Daoy (cell line): ENCODE results near the gene STARD7. TPM values are rescaled to one million over a fixed set of nuclear protein-coding genes. Genes with fewer than 3 reads are reported as not detected.
"Not testable (repeated sequence)": the region's sequence is repeated elsewhere in the genome, so short reads cannot be mapped to it uniquely, and the experiment has no call there.

Source experiments
- DNase-seq: peaks from one replicate; pipeline ENCODE4 v3.0.0-alpha.2; 2015; ENCODE audit warnings: low read depth
- total RNA-seq: library from RNA; depleted of rRNA; stranded (reverse); fragments of >200 nt; shearing (Covaris generic); gene quantifications from 2 replicates; pipeline ENCODE4 v1.2.3, GENCODE V29; 2014

The STARD7 gene
- total RNA-seq, 1 experiment from 2014 or later: 176 TPM

DNA sequence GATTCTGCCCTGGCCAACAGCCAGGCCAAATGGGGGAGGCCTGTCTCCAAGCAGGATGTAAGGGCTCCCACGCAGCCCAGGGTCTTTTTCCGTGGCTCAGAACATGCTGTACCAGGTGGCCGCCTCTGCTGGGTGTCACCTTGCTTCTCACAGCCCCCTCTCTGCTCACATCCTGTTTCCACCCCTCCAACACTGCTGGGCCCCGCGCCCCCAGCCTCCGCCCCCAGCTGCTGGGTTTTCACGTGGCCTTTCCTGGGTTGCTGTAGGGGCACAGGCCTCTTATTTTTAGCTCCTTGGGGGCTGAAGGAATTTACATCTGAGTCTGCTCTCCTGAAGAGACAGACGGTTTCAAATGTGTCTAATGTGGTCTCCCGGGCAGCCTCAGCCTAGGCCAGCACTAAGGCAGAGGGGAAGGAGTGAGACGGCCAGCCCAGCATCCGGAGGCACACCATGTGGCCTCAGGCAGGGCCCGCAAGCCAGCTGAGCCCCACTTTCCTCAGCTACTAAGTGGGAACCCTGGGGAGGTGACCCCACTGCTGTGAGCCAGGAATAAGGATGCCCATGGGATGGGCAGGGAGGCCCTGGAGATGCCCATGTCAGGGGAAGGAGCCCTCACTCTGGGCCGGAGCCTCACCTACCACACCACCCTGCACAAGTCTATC is 44.7 kb downstream of the STARD7 start:
- DNase-seq: no peak

DNA sequence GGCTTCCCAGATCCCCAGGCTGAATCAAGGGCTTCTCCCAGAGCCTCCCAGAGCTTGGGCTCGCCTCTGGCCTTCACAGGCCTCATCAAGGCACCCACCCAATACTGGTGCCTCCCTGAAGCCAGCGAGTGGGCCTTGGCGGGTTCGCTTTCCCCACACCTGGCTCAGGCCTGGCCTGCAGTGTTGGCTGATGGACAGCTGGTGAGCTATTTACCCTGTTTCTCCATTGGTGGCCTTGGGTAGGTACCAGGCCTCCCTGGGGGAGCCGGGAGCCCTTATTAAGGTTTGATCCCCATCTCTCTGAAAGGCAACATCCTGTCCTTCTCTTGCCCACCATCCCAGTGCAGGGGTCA is 45.2 kb downstream of the STARD7 start:
- no peak for DNase-seq

DNA sequence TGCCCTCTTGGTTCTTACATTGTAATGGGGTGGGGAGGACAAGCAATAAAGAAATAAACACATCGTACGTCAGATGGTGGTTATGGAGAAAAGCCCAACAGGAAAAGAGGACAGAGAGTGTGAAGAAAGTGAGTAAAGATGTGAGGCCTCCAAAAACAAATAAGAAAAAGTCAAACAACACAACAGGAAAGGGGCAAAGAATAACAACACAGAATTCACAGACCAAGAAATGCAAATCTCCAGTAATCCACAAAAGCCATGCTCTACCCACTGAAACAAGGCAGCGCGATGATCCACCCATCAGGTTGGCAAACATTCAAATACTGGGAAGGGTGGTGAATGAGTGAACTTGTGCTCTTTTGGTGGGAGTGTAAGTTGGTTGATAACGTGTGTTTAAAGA is 46.7 kb downstream of the STARD7 start:
- no peak for DNase-seq

DNA sequence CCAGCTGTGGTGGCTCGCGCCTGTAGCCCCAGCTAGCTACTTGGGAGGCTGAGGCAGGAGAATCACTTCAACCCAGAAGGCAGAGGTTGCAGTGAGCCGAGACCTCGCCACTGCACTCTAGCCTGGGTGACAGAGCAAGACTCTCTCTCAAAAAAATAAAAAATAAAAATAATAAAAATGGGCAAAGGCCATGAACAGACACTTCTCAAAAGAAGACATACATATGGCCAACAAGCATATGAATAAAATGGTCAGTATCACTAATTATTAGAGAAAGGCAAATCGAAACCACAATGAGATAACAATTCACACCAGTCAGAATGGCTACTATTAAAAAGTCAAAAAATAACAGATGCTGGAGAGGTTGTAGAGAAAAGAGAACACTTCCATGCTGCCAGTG is 48.3 kb downstream of the STARD7 start:
- not testable (repeated sequence) for DNase-seq

DNA sequence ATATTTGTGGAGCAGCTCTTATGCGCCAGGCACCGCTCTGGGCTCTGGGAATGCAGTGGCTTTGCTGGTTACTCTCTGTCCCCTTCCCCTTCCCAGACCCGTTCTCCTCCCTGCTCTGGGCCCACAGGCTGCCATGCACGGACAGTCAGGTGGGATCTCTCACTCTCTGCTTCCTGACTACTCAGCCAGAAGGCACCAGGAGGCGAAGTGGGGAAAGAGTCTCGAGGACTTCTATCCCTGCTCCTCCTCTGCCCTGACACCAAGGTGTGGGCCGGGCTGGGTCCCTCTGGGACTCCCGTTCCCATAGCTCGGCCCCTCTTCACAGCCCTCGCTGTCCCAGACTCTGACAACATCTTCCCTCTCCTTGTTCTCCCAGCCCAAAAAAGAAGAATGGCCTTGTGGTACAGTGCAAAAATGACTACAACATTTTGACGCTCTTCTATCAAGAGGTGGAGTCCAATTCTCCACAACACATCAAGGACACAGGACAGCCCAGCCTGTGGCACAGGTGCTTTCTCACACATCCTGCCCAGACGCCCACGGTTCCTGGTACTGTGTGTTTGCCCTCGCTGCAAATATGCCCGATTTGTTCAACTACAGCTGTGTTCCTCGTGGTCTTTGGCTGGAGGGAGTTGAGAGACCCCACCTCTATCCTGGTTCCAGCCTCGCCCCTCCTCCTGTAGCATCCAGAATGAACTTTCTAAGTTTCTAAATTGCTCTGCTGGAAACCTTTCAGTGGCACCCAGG is 49.4 kb downstream of the STARD7 start:
- DNase-seq: no peak

DNA sequence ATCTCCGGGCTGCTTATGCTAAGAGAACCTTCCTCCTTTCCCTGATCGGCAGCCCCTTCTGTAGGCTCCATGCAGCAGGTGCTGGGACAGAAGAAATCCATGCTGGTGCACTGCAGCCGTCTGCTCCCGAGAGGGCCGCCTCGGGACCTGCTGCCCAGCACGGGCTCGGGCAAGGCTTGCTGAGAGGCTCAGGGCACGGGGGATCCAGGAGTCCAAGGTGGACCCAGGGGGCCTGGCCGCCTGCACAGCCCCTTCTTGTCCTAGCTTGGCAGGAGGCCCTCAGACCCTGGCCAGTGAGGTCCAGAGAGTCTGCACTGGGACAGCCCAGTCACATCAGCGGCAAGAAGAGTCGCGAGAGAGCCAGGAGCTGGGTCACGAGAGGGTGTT is 50.1 kb downstream of the STARD7 start:
- no peak for DNase-seq

DNA sequence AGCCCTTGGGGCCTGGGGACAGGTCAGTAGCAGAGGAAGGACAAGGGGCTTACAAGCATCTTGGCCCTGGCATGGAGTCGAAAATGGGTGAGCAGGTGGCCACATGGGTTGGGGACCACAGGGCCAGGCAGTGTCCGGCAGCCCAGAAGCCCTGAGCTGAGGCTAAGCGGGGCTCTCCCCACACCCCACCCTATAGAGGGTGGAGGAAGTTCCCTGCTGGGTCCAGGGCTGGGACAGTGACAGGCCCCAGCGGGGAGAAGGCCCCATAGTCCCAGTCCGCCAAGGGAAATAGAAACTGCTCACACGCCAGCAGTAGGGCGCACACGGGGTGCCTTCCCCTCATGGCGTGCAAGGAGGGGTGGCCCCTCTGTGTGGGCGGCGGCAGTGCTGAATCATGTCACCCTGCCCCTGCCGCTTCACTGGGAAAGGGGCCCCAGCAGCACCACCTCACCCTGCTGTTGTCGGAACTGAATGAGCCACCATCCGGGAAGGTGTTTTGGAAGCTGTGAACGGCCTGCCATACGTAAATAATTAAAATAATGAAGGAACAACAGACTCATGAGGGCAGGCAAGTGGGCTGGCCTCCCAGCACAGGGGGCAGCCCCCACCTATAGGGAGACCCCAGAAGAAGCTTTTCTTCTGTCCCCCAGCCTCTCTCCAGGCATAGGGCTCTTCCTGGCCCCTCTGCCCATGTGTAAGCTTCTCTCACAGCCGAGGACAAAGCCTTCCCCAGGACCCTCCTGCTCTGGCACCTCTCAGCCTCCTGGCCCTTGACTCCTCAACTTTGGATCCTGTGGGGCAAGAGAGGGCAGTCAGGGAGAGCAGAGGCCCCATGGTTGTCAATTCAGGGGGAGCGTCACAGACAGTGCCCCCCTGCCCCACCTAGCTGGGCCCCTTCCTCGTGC is 50.7 kb downstream of the STARD7 start:
- DNase-seq: peak; percentile 65

DNA sequence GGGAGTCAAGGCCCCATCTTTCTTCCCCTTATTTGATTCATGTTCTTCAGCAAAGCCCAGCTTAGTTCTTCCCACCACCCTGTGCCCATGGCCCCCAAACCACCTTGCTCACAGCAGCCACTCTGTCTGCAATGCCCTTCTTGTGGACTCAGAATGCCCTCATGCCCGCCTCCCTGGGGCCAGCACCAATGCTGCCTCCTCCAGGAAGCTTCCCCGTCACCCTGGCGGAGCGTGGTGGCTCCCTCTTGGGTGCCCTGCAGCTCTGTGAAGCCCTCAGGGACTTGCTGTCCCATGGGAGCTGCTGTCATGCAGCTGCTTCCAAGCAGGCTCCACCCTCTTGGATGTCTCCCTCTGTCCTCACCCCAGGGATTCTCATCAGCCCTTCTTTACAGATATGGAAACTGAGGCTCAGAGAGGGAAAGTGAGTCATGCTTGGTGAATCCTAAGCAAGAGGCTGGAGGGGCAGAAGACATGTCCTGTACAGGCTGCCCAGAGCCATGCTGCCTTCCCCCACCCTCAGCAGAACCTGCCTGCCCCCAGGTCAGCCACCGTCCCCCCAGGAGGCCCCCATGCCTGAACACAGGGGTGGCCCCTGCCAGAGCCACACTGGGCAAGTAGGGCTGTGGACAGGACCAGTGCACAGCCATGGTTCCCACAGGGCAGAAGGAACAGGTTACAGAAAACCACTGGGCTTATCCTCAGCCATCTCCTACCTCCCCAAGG is 51.5 kb downstream of the STARD7 start:
- no peak for DNase-seq

DNA sequence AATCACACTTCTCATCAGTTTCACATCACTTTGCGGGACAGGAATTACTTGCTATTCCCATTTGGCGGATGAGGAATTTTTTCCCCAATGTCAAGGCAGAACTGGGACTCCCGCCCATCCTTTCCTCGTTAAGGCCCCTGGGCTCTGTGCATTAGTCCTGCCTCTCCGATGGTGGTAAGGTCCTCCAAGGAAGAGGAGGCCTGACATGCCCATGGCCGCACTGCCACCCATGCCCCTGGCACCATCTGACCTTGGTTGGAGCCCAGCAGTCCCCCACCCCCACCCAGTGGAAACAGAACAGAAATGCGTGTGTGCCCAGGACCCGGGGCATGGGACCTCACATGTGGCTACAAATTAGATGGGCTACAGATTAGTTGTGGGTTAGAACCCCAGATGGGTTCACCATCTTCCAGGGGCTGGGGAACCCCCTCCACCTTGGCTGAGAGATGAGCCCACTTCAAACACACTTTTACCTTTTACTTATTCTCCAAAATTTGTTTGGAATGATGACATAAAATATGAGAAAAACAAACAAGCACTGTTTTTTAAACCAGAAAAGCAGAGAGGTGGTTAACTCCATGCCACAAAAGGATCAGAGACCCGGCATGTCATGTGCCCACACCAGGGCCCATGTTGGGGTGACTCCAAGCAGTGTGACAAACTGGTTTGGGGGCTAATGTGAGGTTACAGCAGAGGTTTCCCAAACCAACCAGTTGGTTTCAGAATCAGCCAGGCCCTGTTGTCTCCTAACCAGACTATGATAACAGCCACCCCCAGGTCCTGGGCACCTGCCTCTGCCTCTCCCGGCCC is 52.4 kb downstream of the STARD7 start:
- DNase-seq: no peak

DNA sequence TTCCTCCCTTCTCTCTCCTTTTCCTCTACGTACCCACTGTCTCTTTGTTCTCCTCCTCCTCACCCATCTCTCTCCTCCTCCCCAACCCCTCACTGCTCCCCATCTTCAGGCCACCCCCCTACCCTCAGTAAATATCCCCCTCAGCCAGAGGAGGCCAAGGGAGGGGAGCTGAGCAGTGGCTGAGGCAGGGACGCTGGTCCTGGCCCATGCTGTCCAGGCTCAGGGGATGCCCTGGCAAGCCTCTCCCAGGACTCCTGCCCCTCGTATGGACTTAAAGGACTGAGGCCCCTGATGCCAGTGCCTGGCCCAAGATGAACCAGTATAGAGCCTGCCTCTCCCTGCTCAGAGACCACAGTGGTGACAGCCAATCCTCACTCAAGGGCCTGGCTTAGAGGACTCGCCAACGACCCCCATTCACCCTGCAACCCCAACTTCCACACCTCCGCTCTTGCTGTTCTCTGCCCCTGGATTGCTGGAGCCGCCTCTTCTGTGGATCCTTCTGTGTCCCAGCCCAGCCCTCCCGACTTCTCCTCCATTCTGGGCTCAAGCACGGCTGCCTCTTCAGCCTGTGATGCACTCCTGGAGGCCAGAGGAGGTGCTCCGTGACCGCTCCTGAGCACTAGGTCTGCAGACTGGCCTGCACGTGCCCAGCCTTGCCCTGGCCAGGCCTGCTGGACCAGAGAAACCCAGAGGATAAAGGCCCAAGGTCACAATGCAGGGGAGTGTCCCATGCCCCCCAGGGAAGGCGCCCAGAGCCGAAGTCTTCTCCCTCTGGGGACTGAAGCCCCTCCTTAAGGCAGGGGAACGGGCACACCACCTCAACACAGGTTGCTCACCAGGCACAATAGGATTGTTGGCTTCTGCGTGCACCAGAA is 53.9 kb downstream of the STARD7 start:
- DNase-seq: no peak

DNA sequence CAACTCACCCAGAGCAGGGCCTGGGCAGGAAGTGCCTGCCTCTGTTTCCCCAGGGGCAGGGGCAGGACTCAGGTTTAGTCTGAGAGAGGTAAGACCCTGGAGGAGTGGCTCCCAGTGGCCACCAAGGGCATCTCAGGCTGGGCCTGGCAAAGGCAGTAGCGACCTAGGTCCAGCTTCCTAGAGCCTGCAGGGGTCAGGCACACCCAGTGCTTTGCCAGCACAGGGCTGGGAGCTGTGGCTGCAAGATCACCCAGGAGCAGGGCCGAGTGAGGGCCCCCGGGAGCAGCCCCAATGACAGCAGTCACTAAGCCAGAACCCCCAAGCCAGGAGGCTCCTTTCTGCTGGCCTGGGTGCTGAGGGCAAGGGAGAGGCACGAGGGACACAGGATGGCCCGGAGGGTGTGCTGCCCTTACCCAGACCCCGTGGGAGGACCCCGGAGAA is 54.6 kb downstream of the STARD7 start:
- no peak for DNase-seq

DNA sequence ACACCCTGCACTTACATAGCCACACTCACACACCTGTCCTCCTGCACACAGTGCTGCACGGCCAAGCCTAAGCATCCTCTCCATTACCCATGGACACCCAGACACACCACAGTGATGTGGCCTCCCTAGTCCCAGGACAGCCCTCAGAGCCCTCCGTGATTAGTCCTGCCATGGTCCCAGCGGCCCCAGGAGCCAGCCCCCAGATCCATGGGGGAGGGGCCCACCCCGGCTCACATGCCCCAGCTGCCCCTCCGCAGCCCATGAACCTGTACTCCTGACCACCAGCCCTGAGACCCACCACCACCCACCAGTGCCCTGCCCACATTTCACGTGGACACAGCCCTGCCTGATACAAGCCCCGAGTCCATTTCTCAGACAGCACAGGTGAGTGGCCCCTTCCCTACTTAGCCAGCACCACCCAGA is 55.3 kb downstream of the STARD7 start:
- no peak for DNase-seq

DNA sequence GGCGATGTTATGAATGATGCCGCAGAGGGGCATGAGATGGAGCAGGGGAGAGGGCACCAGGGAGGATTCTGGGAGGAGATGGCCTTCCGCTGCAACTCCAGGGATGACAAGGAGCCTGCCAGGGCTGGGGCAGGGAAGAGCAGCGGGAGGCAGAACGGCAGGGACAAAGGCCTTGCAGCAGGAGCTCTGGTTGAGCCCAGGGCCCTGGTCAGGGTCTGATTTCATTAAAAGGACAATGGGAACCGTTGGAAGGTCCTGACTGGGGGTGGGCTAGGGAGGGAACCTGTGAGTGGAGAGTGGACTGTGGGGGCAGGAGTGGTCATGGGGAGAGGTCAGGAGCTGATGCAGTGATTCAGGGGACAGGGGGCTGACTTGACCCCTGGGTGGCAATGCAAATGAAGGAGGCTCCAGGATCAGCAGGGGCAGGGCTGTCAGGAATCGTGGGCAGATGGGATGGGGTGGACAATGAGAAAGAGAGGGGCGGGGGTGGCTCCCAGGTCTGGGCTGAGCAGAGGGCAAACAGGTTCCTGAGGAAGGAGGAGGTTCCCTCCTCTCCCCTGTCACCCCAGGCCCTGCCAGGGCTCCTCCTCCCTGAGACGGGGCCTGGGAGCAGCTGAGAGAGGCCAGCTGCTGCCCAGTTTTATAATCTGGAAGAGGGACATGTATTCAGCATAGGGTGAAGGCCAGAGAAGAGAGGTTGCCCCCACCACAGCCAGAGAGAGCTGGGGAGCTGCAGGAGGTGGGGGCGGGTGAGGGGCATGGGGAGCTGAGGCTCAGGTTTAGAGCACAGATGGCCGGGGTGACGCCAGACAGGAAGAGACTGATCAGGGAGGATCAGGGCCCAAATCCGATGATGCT is 56.1 kb downstream of the STARD7 start:
- DNase-seq: no peak

DNA sequence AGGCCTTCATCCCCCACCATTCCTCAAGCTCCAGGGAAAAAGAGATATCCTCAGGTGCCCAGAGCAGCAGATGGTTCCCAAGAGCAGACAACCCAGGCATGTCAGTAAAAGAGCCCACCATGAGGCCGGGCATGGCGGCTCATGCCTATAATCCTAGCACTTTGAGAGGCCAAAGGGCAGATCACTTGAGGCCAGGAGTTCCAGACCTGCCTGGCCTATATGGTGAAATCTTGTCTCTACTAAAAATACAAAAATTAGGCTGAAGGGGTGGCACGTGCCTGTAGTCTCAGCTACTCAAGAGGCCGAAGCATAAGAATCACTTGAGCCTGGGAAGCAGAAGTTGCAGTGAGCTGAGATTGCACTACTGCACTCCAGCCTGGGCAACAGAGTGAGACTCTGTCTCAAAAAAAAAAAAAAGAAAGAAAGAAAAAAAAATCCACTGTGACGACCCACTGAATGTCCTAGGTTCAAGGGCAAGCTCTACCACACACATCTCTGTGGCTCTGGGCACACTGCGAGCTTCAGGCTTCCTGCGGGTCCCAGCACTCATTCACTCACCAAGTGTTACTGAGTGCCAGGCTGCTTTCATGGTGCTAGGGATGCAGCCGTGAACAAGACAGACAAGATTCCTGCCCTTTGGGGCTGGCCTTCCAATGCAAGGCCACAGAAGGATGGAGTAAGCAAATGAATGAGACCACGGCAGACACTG is 56.9 kb downstream of the STARD7 start:
- DNase-seq: no peak

DNA sequence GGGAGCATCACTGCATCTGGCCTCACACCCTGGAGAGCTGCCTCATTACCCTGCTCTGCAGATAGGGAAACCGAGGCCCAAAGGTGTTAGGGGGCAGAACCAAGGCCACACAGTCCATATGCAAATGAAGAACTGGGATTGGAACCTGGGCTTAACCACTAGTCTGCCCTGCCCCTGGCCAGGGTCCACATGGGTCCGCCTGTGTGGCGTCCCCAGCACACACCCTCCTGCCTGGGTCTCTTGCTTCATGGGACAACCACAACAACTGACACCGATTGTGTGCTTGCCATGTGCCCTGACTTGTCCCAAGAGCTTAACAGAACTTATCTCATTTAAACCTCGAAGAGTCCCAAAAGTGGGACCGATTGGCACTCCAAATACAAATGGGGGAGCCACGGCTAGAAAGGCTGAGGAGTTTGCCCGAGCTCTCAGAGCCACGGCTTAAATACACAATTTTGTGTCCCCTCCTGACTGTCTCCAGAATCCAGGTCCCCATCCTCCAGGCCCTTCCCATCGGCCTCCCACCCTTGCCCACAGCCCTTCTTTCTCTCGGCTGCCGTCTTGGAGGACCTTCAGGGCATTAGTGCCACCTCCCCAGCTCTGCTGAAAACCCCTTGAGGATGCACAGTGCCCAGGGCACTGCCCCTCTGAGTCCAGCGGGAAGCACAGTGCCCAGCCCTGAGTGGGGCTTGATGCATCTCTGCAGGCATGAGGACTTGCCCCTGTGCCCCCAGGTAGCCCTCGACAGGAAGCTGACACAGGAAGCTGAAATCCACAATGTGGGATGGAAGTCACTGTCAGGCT is 57.6 kb downstream of the STARD7 start:
- DNase-seq: no peak

DNA sequence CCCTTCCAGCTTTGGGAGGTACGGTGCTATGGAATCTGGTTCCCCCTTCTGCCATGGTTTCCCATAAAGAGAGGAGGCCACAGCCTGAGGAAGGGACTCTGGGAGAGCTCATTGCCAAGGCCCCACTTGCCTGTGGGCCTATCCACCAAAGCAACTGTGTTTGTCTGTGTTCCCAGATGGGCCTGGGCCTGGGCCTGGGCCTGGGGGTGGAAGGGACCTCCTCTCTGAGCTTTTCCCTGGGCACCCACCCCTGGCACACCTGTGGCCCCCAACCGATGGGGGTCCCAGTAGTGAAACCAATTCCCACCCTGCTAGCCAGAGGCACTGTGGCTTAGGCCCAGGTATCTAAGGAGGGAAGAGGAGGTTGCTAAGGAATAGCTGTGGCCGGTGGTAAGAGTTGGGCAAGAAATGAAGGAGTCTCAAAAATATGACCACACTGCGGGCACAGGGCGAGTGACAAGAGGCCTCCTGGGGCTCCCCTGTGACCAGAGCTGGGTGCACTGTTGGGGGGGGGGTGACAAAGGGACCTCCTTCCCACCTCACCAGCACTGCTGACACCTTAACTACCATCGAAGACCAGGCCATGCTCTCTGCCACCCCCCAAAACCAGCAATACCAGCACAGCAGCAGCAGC is 58.5 kb downstream of the STARD7 start:
- DNase-seq: no peak
